ENCODE results near the gene RETREG3.
"Not testable (repeated sequence)": the region's sequence is repeated elsewhere in the genome, so short reads cannot be mapped to it uniquely, and the experiment has no call there.

Gene RETREG3

GRCh38 chr17:42629411-42630009, 20.3 kb upstream of the RETREG3 start:
- Histone ChIP-seq H3K4me3 (ENCODE audit: low read depth, low read length) (no peak overlapping the region), H3K36me3 (ENCODE audit: control insufficient read depth, insufficient read depth, low read length) (no peaks in the 10 kb centered on the region), H3K4me1 (ENCODE audit: control insufficient read depth, insufficient read depth, low read length) (no peaks in the 10 kb centered on the region), H3K9ac (ENCODE audit: low read depth, low read length) (no peak overlapping the region), H3K27me3 (ENCODE audit: control insufficient read depth, insufficient read depth, low read length) (no peaks in the 10 kb centered on the region), H3K9me3 (ENCODE audit: control insufficient read depth, insufficient read depth, low read length) (no peaks in the 10 kb centered on the region)

- H3K36me3 ChIP-seq (ENCODE audit: control insufficient read depth, insufficient read depth, low read length); H3K4me1 ChIP-seq (ENCODE audit: control insufficient read depth, insufficient read depth, low read length); H3K9me3 ChIP-seq (ENCODE audit: control insufficient read depth, insufficient read depth, low read length); H3K27me3 ChIP-seq (ENCODE audit: control insufficient read depth, insufficient read depth, low read length); H3K4me3 ChIP-seq (ENCODE audit: low read depth, low read length); H3K9ac ChIP-seq (ENCODE audit: low read depth, low read length): not testable (repeated sequence)
These were observed 18.0 kb upstream of the RETREG3 start for GRCh38 chr17:42627032-42627764.

GRCh38 chr17:42623732-42624596, 14.8 kb upstream of the RETREG3 start:
- peaks cover 1% of the 10 kb centered on the region for H3K4me1 ChIP-seq (ENCODE audit: control insufficient read depth, insufficient read depth, low read length)
- H3K9me3 ChIP-seq (ENCODE audit: control insufficient read depth, insufficient read depth, low read length), result no peaks in the 10 kb centered on the region
- H3K36me3 ChIP-seq (ENCODE audit: control insufficient read depth, insufficient read depth, low read length), result no peaks in the 10 kb centered on the region
- H3K4me3 ChIP-seq (ENCODE audit: low read depth, low read length), result no peak overlapping the region
- H3K9ac ChIP-seq (ENCODE audit: low read depth, low read length), result no peak overlapping the region
- H3K27me3 ChIP-seq (ENCODE audit: control insufficient read depth, insufficient read depth, low read length), result no peaks in the 10 kb centered on the region

- H3K36me3 ChIP-seq (ENCODE audit: control insufficient read depth, insufficient read depth, low read length), result no peaks in the 10 kb centered on the region
- H3K4me1 ChIP-seq (ENCODE audit: control insufficient read depth, insufficient read depth, low read length), result peaks cover 6% of the 10 kb centered on the region
- H3K4me3 ChIP-seq (ENCODE audit: low read depth, low read length), result no peak overlapping the region
- H3K9me3 ChIP-seq (ENCODE audit: control insufficient read depth, insufficient read depth, low read length), result no peaks in the 10 kb centered on the region
- H3K9ac ChIP-seq (ENCODE audit: low read depth, low read length), result no peak overlapping the region
- no peaks in the 10 kb centered on the region for H3K27me3 ChIP-seq (ENCODE audit: control insufficient read depth, insufficient read depth, low read length)
These were observed 14.1 kb upstream of the RETREG3 start for GRCh38 chr17:42623271-42623670.

- H3K4me1 ChIP-seq (ENCODE audit: control insufficient read depth, insufficient read depth, low read length), result not testable (repeated sequence)
These were observed 12.8 kb upstream of the RETREG3 start for GRCh38 chr17:42621987-42622386.

GRCh38 chr17:42618442-42619150, 9.4 kb upstream of the RETREG3 start:
- Histone ChIP-seq H3K9me3 (ENCODE audit: control insufficient read depth, insufficient read depth, low read length) (no peaks in the 10 kb centered on the region), H3K9ac (ENCODE audit: low read depth, low read length) (no peak overlapping the region), H3K27me3 (ENCODE audit: control insufficient read depth, insufficient read depth, low read length) (no peaks in the 10 kb centered on the region), H3K4me1 (ENCODE audit: control insufficient read depth, insufficient read depth, low read length) (peaks cover 7% of the 10 kb centered on the region), H3K4me3 (ENCODE audit: low read depth, low read length) (no peak overlapping the region), H3K36me3 (ENCODE audit: control insufficient read depth, insufficient read depth, low read length) (peaks cover 22% of the 10 kb centered on the region)

More at GRCh38 chr17:42621987-42622386, 12.8 kb upstream of the RETREG3 start:
- not testable (repeated sequence) for H3K9ac ChIP-seq (ENCODE audit: low read depth, low read length); H3K36me3 ChIP-seq (ENCODE audit: control insufficient read depth, insufficient read depth, low read length); H3K27me3 ChIP-seq (ENCODE audit: control insufficient read depth, insufficient read depth, low read length); H3K9me3 ChIP-seq (ENCODE audit: control insufficient read depth, insufficient read depth, low read length); H3K4me3 ChIP-seq (ENCODE audit: low read depth, low read length)

- peaks cover 7% of the 10 kb centered on the region for H3K4me1 ChIP-seq (ENCODE audit: control insufficient read depth, insufficient read depth, low read length)
- H3K36me3 ChIP-seq (ENCODE audit: control insufficient read depth, insufficient read depth, low read length), result peaks cover 25% of the 10 kb centered on the region
- no peaks in the 10 kb centered on the region for H3K9me3 ChIP-seq (ENCODE audit: control insufficient read depth, insufficient read depth, low read length)
- H3K9ac ChIP-seq (ENCODE audit: low read depth, low read length), result no peak overlapping the region
- no peak overlapping the region for H3K4me3 ChIP-seq (ENCODE audit: low read depth, low read length)
- no peaks in the 10 kb centered on the region for H3K27me3 ChIP-seq (ENCODE audit: control insufficient read depth, insufficient read depth, low read length)
These were observed 8.8 kb upstream of the RETREG3 start for GRCh38 chr17:42617956-42618431.

- no peak overlapping the region for H3K4me3 ChIP-seq (ENCODE audit: low read depth, low read length)
- no peak overlapping the region for H3K9ac ChIP-seq (ENCODE audit: low read depth, low read length)
- H3K4me1 ChIP-seq (ENCODE audit: control insufficient read depth, insufficient read depth, low read length), result peaks cover 4% of the 10 kb centered on the region
- no peaks in the 10 kb centered on the region for H3K9me3 ChIP-seq (ENCODE audit: control insufficient read depth, insufficient read depth, low read length)
- peaks cover 38% of the 10 kb centered on the region for H3K36me3 ChIP-seq (ENCODE audit: control insufficient read depth, insufficient read depth, low read length)
- no peaks in the 10 kb centered on the region for H3K27me3 ChIP-seq (ENCODE audit: control insufficient read depth, insufficient read depth, low read length)
These were observed 4.6 kb upstream of the RETREG3 start for GRCh38 chr17:42613699-42614295.

GRCh38 chr17:42612013-42612412, 2.8 kb upstream of the RETREG3 start:
- H3K9ac ChIP-seq (ENCODE audit: low read depth, low read length), result no peak overlapping the region
- peaks cover 2% of the 10 kb centered on the region for H3K4me1 ChIP-seq (ENCODE audit: control insufficient read depth, insufficient read depth, low read length)
- no peaks in the 10 kb centered on the region for H3K27me3 ChIP-seq (ENCODE audit: control insufficient read depth, insufficient read depth, low read length)
- no peaks in the 10 kb centered on the region for H3K9me3 ChIP-seq (ENCODE audit: control insufficient read depth, insufficient read depth, low read length)
- H3K36me3 ChIP-seq (ENCODE audit: control insufficient read depth, insufficient read depth, low read length), result peaks cover 38% of the 10 kb centered on the region
- H3K4me3 ChIP-seq (ENCODE audit: low read depth, low read length), result no peak overlapping the region

- peak overlapping the region; percentile 100 for H3K4me3 ChIP-seq (ENCODE audit: low read depth, low read length)
- not testable (repeated sequence) for H3K9me3 ChIP-seq (ENCODE audit: control insufficient read depth, insufficient read depth, low read length); H3K27me3 ChIP-seq (ENCODE audit: control insufficient read depth, insufficient read depth, low read length); H3K4me1 ChIP-seq (ENCODE audit: control insufficient read depth, insufficient read depth, low read length)
- peak overlapping the region; percentile 92 for H3K9ac ChIP-seq (ENCODE audit: low read depth, low read length)
- H3K36me3 ChIP-seq (ENCODE audit: control insufficient read depth, insufficient read depth, low read length), result peaks cover 29% of the 10 kb centered on the region
These were observed 934 bp upstream of the RETREG3 start for GRCh38 chr17:42609814-42610801.
